Small intestine (tissue), 7 donors: ENCODE results near the gene MEF2B. TPM values are rescaled to one million over a fixed set of nuclear protein-coding genes. Genes with fewer than 3 reads are reported as not detected.

Source experiments
- DNase-seq, 2 donors: peaks; one replicate each; pipeline versions ENCODE4 v3.0.0 to v3.0.0-alpha.2; 2013
- FAIRE-seq: peaks from 2 replicates; lab custom pipeline; 2012; peaks lifted over from hg19 to GRCh38; lab: Jason Lieb, UNC
- H3K27ac ChIP-seq, 3 donors: one replicate each; pipeline ENCODE4 v1.5.1; 2013; ENCODE audit warnings: low read length in 2 of 3, mild to moderate bottlenecking in 2 of 3, control low read depth in 1 of 3, inconsistent platforms in 1 of 3, low read depth in 1 of 3, moderate library complexity in 1 of 3
- H3K27me3 ChIP-seq, 3 donors: one replicate each; pipeline ENCODE4 v1.6.1; 2013; ENCODE audit warnings: low read length in 3 of 3, inconsistent platforms in 1 of 3; ENCODE audit not compliant: control insufficient read depth in 3 of 3, insufficient read depth in 3 of 3
- H3K36me3 ChIP-seq, 3 donors: one replicate each; pipeline ENCODE4 v1.6.1; 2013; ENCODE audit warnings: low read length in 3 of 3, inconsistent platforms in 1 of 3, low read depth in 1 of 3, mild to moderate bottlenecking in 1 of 3, moderate library complexity in 1 of 3; ENCODE audit not compliant: control insufficient read depth in 3 of 3, insufficient read depth in 2 of 3
- H3K4me1 ChIP-seq, 3 donors: one replicate each; pipeline ENCODE4 v1.6.1; 2013; ENCODE audit warnings: low read length in 2 of 3, inconsistent platforms in 1 of 3, low read depth in 1 of 3, mild to moderate bottlenecking in 1 of 3, moderate library complexity in 1 of 3; ENCODE audit not compliant: control insufficient read depth in 3 of 3, insufficient read depth in 2 of 3
- H3K4me3 ChIP-seq, 3 donors: one replicate each; pipeline ENCODE4 v1.5.1; 2013; ENCODE audit warnings: low read length in 3 of 3, control low read depth in 1 of 3, inconsistent platforms in 1 of 3, low read depth in 1 of 3, mild to moderate bottlenecking in 1 of 3, moderate library complexity in 1 of 3
- H3K9me3 ChIP-seq, 2 donors: one replicate each; pipeline ENCODE4 v1.6.1; 2013; ENCODE audit warnings: low read depth in 1 of 2, low read length in 1 of 2; ENCODE audit not compliant: control insufficient read depth in 2 of 2, insufficient read depth in 1 of 2
- WGBS, 3 donors: extraction: QIAGEN DNeasy Blood & Tissue Kit; methylation state at CpG; one replicate each; pipeline ENCODE4 v1.1.7; 2013; 5-methylcytosine and 5-hydroxymethylcytosine counted together
- polyA plus RNA-seq, 4 donors: library from polyadenylated mRNA; stranded (reverse) in 3 of 4; unstranded in 1 of 4; fragments of 200-250 nt in 3 of 4; fragments of 120-200 nt in 1 of 4; gene quantifications; one replicate each; pipeline versions ENCODE4 v1.2.1 to v1.2.3, GENCODE V29; 2013
- donor health status: healthy with polysubstance abuse.
- donor health status: control.
- donor health status: control.
- donor health status: Bipolar disorder and iron deficiency.
- donor health status: healthy.

MEF2B gene
- polyA plus RNA-seq, 4 donors, result 0.74 to 3.2 (median 2.0) TPM

DNA sequence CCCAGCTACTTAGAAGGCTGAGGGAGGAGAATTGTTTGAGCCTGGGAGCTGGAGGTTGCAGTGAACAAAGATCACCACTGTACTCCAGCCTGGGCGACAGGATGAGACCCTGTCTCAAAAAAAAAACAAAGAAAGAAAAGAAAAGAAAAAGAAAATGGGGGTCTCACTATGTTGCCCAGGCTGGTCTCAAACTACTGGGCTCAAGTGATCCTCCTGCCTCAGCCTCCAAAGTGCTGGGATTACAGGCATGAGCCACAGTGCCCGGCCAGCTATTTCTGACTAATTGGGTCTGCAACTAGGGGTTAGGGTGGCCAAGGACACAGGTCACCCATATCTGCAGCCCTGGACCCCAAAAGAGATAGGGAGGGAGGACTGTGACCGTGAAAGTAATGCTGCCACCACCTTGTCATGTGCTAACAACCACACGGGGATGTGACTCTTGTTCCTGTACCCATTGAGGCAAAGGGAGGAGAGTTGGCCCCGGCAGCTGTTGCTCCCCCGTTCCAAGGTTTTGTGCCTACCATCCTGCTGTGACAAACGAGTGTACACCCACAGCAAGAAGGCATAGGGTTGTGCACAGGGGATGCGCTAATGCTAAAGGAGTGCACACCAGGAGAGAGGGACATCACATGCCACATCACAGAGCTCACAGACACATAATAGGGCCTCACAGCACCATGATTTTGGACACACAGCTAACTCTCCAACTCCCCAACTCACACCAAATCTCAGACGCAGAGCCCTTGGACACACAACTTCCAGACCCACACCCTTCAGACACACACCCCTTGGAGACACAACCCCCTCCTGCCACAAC lies 619 bp downstream of the MEF2B start:
- DNase-seq (no peak), FAIRE-seq (no peak)
- peaks cover 0 to 4% (median 0%) of the 10 kb centered on the region in 3 donors for H3K36me3 ChIP-seq
- no peak overlapping the region for H3K27ac ChIP-seq
- H3K4me1 ChIP-seq, result peaks cover 0 to 8% (median 0%) of the 10 kb centered on the region in 3 donors
- 64 to 76% (median 71%) methylated on average over 9 of the region's 9 CpGs for WGBS, 3 donors
- peak overlapping the region in 1 of 3 donors; percentile 8 for H3K4me3 ChIP-seq
- no peaks in the 10 kb centered on the region for H3K9me3 ChIP-seq
- H3K27me3 ChIP-seq, result peaks cover 0 to 6% (median 0%) of the 10 kb centered on the region in 3 donors

DNA sequence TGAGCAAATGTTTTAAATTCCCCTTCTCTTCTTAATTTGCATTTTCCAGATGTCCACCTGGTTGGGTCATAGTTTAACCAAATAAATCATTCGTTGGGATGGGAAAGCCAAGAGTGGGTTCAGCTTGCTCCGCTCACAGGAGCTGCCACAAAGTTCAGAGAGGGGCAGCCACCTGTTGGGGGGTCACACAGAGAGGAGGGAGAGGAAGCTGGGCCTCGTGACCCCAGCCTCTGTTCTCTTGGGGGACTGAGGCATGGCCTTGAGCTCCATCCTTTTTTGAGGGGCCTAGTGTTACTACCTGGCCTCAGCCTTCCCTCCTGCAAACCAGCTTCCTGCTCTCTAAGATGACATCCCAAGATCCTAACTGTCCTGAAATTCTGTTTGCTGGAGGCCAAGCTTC lies 2.5 kb downstream of the MEF2B start:
- Histone ChIP-seq H3K9me3 (no peaks in the 10 kb centered on the region), H3K36me3 (peaks cover 0 to 2% (median 0%) of the 10 kb centered on the region in 3 donors), H3K4me1 (peaks cover 0 to 8% (median 0%) of the 10 kb centered on the region in 3 donors), H3K4me3 (no peak overlapping the region), H3K27ac (no peak overlapping the region), H3K27me3 (peaks cover 0 to 6% (median 0%) of the 10 kb centered on the region in 3 donors)
- FAIRE-seq (no peak), DNase-seq (no peak)
- WGBS, 3 donors, result 83 to 93% (median 87%) methylated on average over 3 of the region's 3 CpGs

DNA sequence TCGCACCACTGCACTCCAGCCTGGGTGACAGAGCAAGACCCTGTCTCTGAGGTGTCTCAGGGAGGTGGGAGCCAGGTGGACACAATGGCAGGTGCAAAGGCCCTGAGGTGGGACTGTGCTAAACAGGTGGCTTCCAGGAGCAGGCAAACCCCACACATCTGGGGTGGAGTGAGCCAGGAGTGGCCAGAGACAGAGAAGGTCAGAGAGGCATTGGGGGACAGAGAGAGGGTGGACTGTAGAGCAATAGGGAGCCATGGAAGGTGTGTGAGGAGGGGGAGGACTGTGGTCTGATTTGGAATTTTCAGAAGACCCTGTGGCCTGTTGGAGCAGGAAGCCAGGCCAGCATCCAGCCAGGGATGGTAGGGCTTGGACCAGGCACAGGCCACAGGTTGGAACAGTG lies 4.7 kb downstream of the MEF2B start:
- Histone ChIP-seq H3K9me3 (no peaks in the 10 kb centered on the region), H3K27ac (no peak overlapping the region), H3K27me3 (peaks cover 0 to 5% (median 0%) of the 10 kb centered on the region in 3 donors), H3K4me3 (no peak overlapping the region), H3K36me3 (peaks cover 0 to 4% (median 0%) of the 10 kb centered on the region in 3 donors), H3K4me1 (peaks cover 0 to 7% (median 0%) of the 10 kb centered on the region in 3 donors)
- FAIRE-seq (no peak), DNase-seq (no peak)
- 89 to 93% (median 89%) methylated on average over 1 of the region's 1 CpG for WGBS, 3 donors

DNA sequence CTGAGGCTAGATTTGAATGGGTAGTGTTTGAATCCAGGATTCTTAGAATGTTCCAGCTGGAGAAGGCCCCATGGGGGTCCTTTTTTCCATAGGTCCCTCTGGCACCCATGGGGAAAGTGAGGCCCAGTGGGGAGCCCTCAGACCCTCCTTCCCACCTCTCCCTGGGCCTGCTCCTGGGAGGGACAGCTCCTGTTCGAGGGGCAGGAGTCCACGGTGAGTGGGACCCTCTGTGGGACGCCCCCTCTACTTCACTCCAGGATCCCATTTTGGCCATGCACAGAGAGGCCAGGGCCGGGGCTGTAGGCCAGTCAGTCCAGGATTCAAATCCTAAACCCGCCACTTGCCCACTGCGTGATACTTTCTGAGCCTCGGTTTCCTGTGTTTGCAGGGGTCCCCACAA lies 7.6 kb downstream of the MEF2B start:
- H3K36me3 ChIP-seq, result peaks cover 0 to 7% (median 0%) of the 10 kb centered on the region in 3 donors
- WGBS, 3 donors, result 85 to 96% (median 91%) methylated on average over 7 of the region's 7 CpGs
- H3K27ac ChIP-seq, result no peak overlapping the region
- no peaks in the 10 kb centered on the region for H3K27me3 ChIP-seq
- H3K4me3 ChIP-seq, result no peak overlapping the region
- FAIRE-seq (no peak), DNase-seq (no peak)
- H3K4me1 ChIP-seq, result no peaks in the 10 kb centered on the region
- no peaks in the 10 kb centered on the region for H3K9me3 ChIP-seq

DNA sequence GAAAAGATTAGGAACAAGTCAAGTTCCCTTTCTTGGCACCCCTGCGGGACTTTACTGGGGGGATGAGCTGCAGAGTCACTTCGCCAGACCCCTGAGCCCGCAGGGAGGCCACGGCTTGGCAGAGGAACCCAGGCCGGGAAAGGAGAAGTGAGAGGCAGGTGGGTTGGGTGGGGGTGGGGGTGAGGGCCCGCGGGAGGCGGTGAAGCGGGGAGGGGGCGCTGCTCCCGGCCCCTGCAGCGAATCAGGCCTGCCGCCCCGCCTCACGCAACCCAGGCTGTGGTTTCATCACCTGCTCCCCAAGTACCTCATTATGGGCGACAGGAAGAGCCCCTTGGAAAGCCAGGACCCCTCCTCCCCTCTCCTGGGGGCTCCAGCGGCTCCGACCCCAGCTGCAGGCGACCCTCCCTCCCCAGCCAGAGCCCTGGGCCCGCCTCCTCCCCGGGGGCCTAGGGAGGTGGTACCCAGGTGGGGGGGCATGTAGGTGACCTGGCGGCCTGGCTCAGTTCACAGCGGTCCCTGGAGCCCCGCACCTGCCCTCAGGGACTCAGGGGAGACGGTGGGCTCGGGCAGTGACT lies 9.5 kb downstream of the MEF2B start:
- H3K27me3 ChIP-seq, result no peaks in the 10 kb centered on the region
- H3K36me3 ChIP-seq, result peaks cover 0 to 17% (median 0%) of the 10 kb centered on the region in 3 donors
- peak overlapping the region in 1 of 3 donors; percentile 28 for H3K27ac ChIP-seq
- 54 to 84% (median 80%) methylated on average over 11 to 26 of the region's 26 CpGs for WGBS, 3 donors
- FAIRE-seq (no peak), DNase-seq (no peak)
- H3K9me3 ChIP-seq, result peaks cover 0 to 9% of the 10 kb centered on the region in 2 donors
- H3K4me3 ChIP-seq, result no peak overlapping the region
- no peaks in the 10 kb centered on the region for H3K4me1 ChIP-seq

DNA sequence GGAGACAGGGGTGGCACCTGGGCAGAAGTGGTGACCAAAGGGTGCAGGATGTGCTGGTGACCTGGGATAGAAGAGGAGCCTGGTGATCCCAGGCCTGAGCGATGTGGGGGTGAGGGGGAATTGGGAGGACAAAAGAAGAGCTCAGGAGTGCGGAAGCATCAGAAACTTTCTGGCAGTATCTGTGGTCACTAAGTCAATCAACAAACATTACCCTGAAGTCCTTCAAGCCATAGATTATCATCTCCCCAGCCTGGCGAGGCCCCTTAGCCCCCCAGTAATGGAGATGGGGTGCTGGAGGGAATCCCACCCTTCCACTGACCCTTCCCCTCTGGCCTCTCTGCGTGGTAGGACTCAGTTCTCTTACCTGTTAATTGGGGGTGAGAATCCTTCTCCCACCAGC lies 10.5 kb downstream of the MEF2B start:
- WGBS, 3 donors, result 91 to 93% (median 92%) methylated on average over 4 of the region's 4 CpGs
- Histone ChIP-seq H3K9me3 (peaks cover 0 to 11% of the 10 kb centered on the region in 2 donors), H3K27ac (no peak overlapping the region), H3K36me3 (peaks cover 0 to 22% (median 0%) of the 10 kb centered on the region in 3 donors), H3K27me3 (no peaks in the 10 kb centered on the region), H3K4me3 (no peak overlapping the region), H3K4me1 (no peaks in the 10 kb centered on the region)
- DNase-seq (no peak), FAIRE-seq (no peak)

DNA sequence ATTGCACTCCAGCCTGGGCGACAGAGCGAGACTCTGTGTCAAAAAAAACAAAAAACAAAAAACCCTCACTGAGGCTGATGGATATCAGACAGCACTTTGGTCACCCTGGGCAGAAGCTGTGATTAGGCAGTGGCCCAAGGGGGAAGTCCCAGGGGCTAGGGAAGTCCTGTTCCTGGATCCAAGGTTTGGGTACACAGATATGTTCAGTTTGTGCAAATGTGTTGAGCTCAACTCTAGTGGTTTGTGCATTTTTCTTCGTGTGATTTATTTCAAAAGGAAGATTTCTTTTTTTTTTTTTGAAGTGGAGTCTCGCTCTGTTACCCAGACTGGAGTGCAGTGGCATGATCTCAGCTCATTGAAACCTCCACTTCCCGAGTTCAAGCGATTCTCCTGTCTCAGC lies 12.3 kb downstream of the MEF2B start:
- Histone ChIP-seq H3K27me3 (no peaks in the 10 kb centered on the region), H3K9me3 (peaks cover 0 to 11% of the 10 kb centered on the region in 2 donors), H3K4me3 (no peak overlapping the region), H3K27ac (no peak overlapping the region), H3K4me1 (no peaks in the 10 kb centered on the region), H3K36me3 (peaks cover 0 to 22% (median 0%) of the 10 kb centered on the region in 3 donors)
- DNase-seq (no peak), FAIRE-seq (no peak)
- WGBS, 3 donors, result 80 to 88% (median 83%) methylated on average over 6 of the region's 6 CpGs

DNA sequence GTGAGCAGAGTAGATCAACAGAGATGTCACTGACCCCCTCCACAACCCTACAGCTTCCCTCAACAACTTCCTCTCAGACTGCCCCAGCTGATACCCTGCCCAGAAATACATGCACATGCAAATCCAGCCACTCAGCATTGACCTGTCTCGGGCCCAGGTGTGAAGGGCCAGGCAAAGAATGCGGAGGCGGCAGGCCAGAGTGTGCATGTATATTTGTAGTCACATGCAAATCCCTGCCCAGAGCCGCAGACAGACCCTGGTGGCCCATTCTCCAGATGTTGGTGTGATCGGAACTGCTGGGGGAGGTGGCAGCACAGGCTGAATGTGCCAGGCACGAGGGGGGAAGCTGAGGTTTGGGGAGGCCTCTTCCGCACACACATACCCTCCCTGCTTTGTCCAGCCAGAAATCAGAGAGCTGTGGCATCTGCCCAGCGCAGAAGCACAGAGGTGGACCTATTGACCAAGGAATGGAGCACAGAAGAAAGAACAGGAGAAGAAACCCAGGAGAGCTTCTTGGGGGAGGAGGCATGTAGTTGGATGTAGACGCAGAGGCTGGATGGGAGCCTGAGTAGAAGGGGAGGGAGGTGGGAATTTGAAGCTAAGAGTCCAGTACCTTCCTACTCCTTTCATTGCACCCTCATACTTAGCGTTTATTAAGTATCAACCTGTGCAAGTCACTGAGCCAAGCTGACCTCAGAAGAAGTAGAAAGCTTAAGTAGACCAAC lies 14.4 kb downstream of the MEF2B start:
- Histone ChIP-seq H3K4me1 (no peaks in the 10 kb centered on the region), H3K4me3 (no peak overlapping the region), H3K9me3 (peaks cover 0 to 11% of the 10 kb centered on the region in 2 donors), H3K27me3 (no peaks in the 10 kb centered on the region), H3K36me3 (peaks cover 0 to 25% (median 0%) of the 10 kb centered on the region in 3 donors), H3K27ac (peak overlapping the region in 1 of 3 donors; percentile 12)
- FAIRE-seq, result no peak
- WGBS, 3 donors, result 84 to 94% (median 92%) methylated on average over 10 of the region's 10 CpGs
- no peak for DNase-seq
